GM12878 (cell line): ENCODE measurements around the gene SPCS3. TPM values are rescaled to one million over a fixed set of nuclear protein-coding genes. Genes with fewer than 3 reads are reported as not detected.

Experiments
- ATF7 ChIP-seq: fragments of 450-650 bp; IDR thresholded peaks from 2 replicates; pipeline ENCODE4 v1.6.1; 2016; ENCODE audit warnings: low read depth, mild to moderate bottlenecking
- BACH1 ChIP-seq: fragments of 450-650 bp; IDR thresholded peaks from 2 replicates; pipeline ENCODE4 v1.6.1; 2017; ENCODE audit warnings: mild to moderate bottlenecking, borderline replicate concordance
- BRCA1 ChIP-seq: IDR thresholded peaks from 2 replicates; pipeline ENCODE4 v1.6.1; 2011; ENCODE audit warnings: low read depth, low read length, improper control_type of control experiment
- CBX5 ChIP-seq: sonication (generic); IDR thresholded peaks from 2 replicates; pipeline ENCODE4 v1.6.1; 2016; ENCODE audit warnings: low read depth, moderate library complexity, mild to moderate bottlenecking, inconsistent platforms
- CREB1 ChIP-seq: IDR thresholded peaks from 2 replicates; pipeline ENCODE4 v1.6.1; 2012; ENCODE audit warnings: low read depth, mild to moderate bottlenecking, inconsistent platforms
- E2F4 ChIP-seq: IDR thresholded peaks from 2 replicates; pipeline ENCODE4 v1.6.1; 2012; ENCODE audit warnings: low read depth, low read length, improper control_type of control experiment
- EGR1 ChIP-seq, 2 experiments: IDR thresholded peaks; 1 replicate in 1 of 2; 2 replicates in 1 of 2; pipeline ENCODE4 v1.6.1; 2011 to 2012; ENCODE audit warnings: low read depth in 2 of 2, low read length in 2 of 2, borderline replicate concordance in 1 of 2, mild to moderate bottlenecking in 1 of 2, moderate library complexity in 1 of 2
- HDGF ChIP-seq: fragments of 450-650 bp; IDR thresholded peaks from 2 replicates; pipeline ENCODE4 v1.6.1; 2016; ENCODE audit warnings: antibody characterized with exemption
- NBN ChIP-seq: fragments of 450-650 bp; IDR thresholded peaks from 2 replicates; pipeline ENCODE4 v1.6.1; 2016
- NFIC ChIP-seq: IDR thresholded peaks from 2 replicates; pipeline ENCODE4 v1.6.1; 2012; ENCODE audit warnings: low read depth, mild to moderate bottlenecking, inconsistent platforms, low read length, moderate library complexity
- NFXL1 ChIP-seq: fragments of 450-650 bp; IDR thresholded peaks from 2 replicates; pipeline ENCODE4 v1.6.1; 2017; ENCODE audit warnings: antibody characterized with exemption, mild to moderate bottlenecking, borderline replicate concordance
- NFYB ChIP-seq: IDR thresholded peaks from 2 replicates; pipeline ENCODE4 v1.6.1; 2011; ENCODE audit warnings: low read depth, mild to moderate bottlenecking, low read length, improper control_type of control experiment, moderate library complexity; ENCODE audit not compliant: insufficient read depth
- PBX3 ChIP-seq: IDR thresholded peaks from 2 replicates; pipeline ENCODE4 v1.6.1; 2011; ENCODE audit warnings: mild to moderate bottlenecking, low read depth, low read length, moderate library complexity; ENCODE audit not compliant: insufficient replicate concordance
- POLR2AphosphoS5 ChIP-seq: IDR thresholded peaks from 2 replicates; pipeline ENCODE4 v1.6.1; 2011; ENCODE audit warnings: mild to moderate bottlenecking, low read length, inconsistent platforms
- POU2F2 ChIP-seq: IDR thresholded peaks from 3 replicates; pipeline ENCODE4 v1.6.1; 2011; ENCODE audit warnings: low read depth, mild to moderate bottlenecking, low read length, borderline replicate concordance
- SIN3A ChIP-seq: IDR thresholded peaks from 2 replicates; pipeline ENCODE4 v1.6.1; 2012; ENCODE audit warnings: low read depth, low read length, improper control_type of control experiment
- SIX5 ChIP-seq: IDR thresholded peaks from 2 replicates; pipeline ENCODE4 v1.6.1; 2011; ENCODE audit warnings: mild to moderate bottlenecking, low read depth, low read length, moderate library complexity; ENCODE audit not compliant: severe bottlenecking
- SMAD5 ChIP-seq: IDR thresholded peaks from 2 replicates; pipeline ENCODE4 v1.6.1; 2016; ENCODE audit warnings: antibody characterized with exemption, low read depth
- SPI1 ChIP-seq: IDR thresholded peaks from 2 replicates; pipeline ENCODE4 v1.6.1; 2011; ENCODE audit warnings: low read depth, mild to moderate bottlenecking, low read length, moderate library complexity, borderline replicate concordance; ENCODE audit not compliant: insufficient read depth
- TCF7 ChIP-seq: IDR thresholded peaks from 2 replicates; pipeline ENCODE4 v1.6.1; 2014; ENCODE audit warnings: antibody characterized with exemption, borderline replicate concordance
- USF2 ChIP-seq: IDR thresholded peaks from 2 replicates; pipeline ENCODE4 v1.6.1; 2011; ENCODE audit warnings: low read depth, low read length, improper control_type of control experiment, borderline replicate concordance
- ZNF217 ChIP-seq: fragments of 450-650 bp; IDR thresholded peaks from 2 replicates; pipeline ENCODE4 v1.6.1; 2017; ENCODE audit warnings: antibody characterized with exemption, mild to moderate bottlenecking
- ZNF274 ChIP-seq: IDR thresholded peaks from one replicate; pipeline ENCODE4 v1.8.0; 2011; ENCODE audit not compliant: insufficient read length, insufficient read depth
- ZNF687 ChIP-seq: fragments of 450-650 bp; IDR thresholded peaks from 2 replicates; pipeline ENCODE4 v1.6.1; 2017; ENCODE audit warnings: mild to moderate bottlenecking, moderate library complexity
- ZSCAN29 ChIP-seq: fragments of 450-650 bp; IDR thresholded peaks from 2 replicates; pipeline ENCODE4 v1.6.1; 2017; ENCODE audit warnings: mild to moderate bottlenecking, moderate library complexity
- polyA plus RNA-seq, 11 experiments: library from polyadenylated mRNA; depleted of rRNA in 4 of 11; unstranded in 6 of 11; stranded (reverse) in 5 of 11; fragments of >200 nt; fragmentation: Nextera tagmentation in 4 of 11; fragmentation: Illumina TruSeq in 1 of 11; extraction: Ambion mirVana in 4 of 11; extraction: Trizol in 1 of 11; gene quantifications; 1 replicate in 1 of 11; 2 replicates in 10 of 11; pipeline versions ENCODE4 v1.2.1 to v1.2.3, GENCODE V29; 2011 to 2016; ENCODE audit warnings: inconsistent platforms in 2 of 11, missing spikeins in 2 of 11, low read depth in 1 of 11
- total RNA-seq, 4 experiments: library from RNA; depleted of rRNA in 3 of 4; stranded (reverse); fragments of >200 nt in 3 of 4; fragmentation: Illumina TruSeq in 1 of 4; extraction: Trizol in 1 of 4; gene quantifications; 2 replicates each; pipeline versions ENCODE4 v1.2.1 to v1.2.3, GENCODE V29; 2013 to 2021

SPCS3 gene
- total and polyA plus RNA-seq, 10 of the 15 experiments (the other 5 are each of a cell fraction or from before 2014, with no cell fraction given): 50.0 to 151 (median 76.4) TPM

- TF ChIP-seq POLR2AphosphoS5 (no peak; the same call in 1 of the 2 replicates), ZNF687 (peak; percentile 75), HDGF (no peak), NFIC (no peak), ZSCAN29 (no peak), PBX3 (peak; percentile 47), SMAD5 (no peak), EGR1 (IDR thresholded peaks at IDR 0.05; ENCODE audit: borderline replicate concordance in 1 of 2, low read depth in 2 of 2, low read length in 2 of 2) (peak; percentile 16 to 93), BRCA1 (no peak), NFXL1 (no peak), USF2 (no peak), CREB1 (0 out of 2 replicates have a peak, but pooled peaks have one; percentile 42), NBN (no peak), ZNF217 (0 out of 2 replicates have a peak, but pooled peaks have one; percentile 16), POU2F2 (no peak; the same call in 2 of the 3 replicates), ATF7 (no peak), CBX5 (peak; percentile 44; the same call in 1 of the 2 replicates), E2F4 (peak; percentile 14; the same call in 1 of the 2 replicates), SIN3A (peak; percentile 24; the same call in 1 of the 2 replicates), SPI1 (peak; percentile 80), SIX5 (no peak), NFYB (peak; percentile 53; the same call in 1 of the 2 replicates), BACH1 (peak; percentile 79), TCF7 (no peak), ZNF274 (no peak)
Measured at GRCh38 chr4:176320340-176320975, 692 bp downstream of the SPCS3 start (continued).
